Mesothelial cell of epicardium (in vitro differentiated cells): ENCODE measurements around the gene ABL1. TPM values are rescaled to one million over a fixed set of nuclear protein-coding genes. Genes with fewer than 3 reads are reported as not detected.
"Not testable (repeated sequence)": the region's sequence is repeated elsewhere in the genome, so short reads cannot be mapped to it uniquely, and the experiment has no call there.

ENCODE experiments used
- DNase-seq, 2 experiments: peaks; one replicate each; pipeline ENCODE4 v3.0.0; 2021; ENCODE audit warnings: low spot score in 2 of 2; ENCODE audit not compliant: unreplicated experiment in 2 of 2
- H3K27ac Mint-ChIP-seq: 2 replicates; pipeline ENCODE4 v1.8.0; 2021; ENCODE audit warnings: mixed read lengths
- H3K27me3 Mint-ChIP-seq: 2 replicates; pipeline ENCODE4 v1.8.0; 2021; ENCODE audit warnings: low read depth, mixed read lengths
- H3K36me3 Mint-ChIP-seq: 2 replicates; pipeline ENCODE4 v1.8.0; 2021; ENCODE audit warnings: mixed read lengths
- H3K4me1 Mint-ChIP-seq: 2 replicates; pipeline ENCODE4 v1.8.0; 2021; ENCODE audit warnings: mixed read lengths
- H3K4me3 Mint-ChIP-seq: 2 replicates; pipeline ENCODE4 v1.8.0; 2021; ENCODE audit warnings: mild to moderate bottlenecking, moderate library complexity, mixed read lengths
- H3K9me3 Mint-ChIP-seq: 2 replicates; pipeline ENCODE4 v1.8.0; 2021; ENCODE audit warnings: mixed read lengths
- total RNA-seq: library from RNA; stranded (reverse); gene quantifications from 3 replicates; pipeline ENCODE4 v1.2.1, GENCODE V29; 2021
- TF ChIP-seq, protein P1 (sequence below): fragments of 200-600 bp; sonication (generic); IDR thresholded peaks from one replicate; pipeline ENCODE4 v1.5.0; 2021; ENCODE audit warnings: antibody characterized with exemption; ENCODE audit not compliant: unreplicated experiment

Gene ABL1
- total RNA-seq, 1 donor from 2014 or later = 117 TPM

GRCh38 chr9:130905125-130905901 is 70.3 kb downstream of the ABL1 start:
- Mint-ChIP-seq H3K27me3 (peaks cover 3% of the 10 kb centered on the region), H3K27ac (no peak overlapping the region), H3K4me3 (no peak overlapping the region), H3K9me3 (no peaks in the 10 kb centered on the region), H3K4me1 (peaks cover 8% of the 10 kb centered on the region), H3K36me3 (no peaks in the 10 kb centered on the region)
- no peak for DNase-seq
- TF ChIP-seq, protein P1, sequence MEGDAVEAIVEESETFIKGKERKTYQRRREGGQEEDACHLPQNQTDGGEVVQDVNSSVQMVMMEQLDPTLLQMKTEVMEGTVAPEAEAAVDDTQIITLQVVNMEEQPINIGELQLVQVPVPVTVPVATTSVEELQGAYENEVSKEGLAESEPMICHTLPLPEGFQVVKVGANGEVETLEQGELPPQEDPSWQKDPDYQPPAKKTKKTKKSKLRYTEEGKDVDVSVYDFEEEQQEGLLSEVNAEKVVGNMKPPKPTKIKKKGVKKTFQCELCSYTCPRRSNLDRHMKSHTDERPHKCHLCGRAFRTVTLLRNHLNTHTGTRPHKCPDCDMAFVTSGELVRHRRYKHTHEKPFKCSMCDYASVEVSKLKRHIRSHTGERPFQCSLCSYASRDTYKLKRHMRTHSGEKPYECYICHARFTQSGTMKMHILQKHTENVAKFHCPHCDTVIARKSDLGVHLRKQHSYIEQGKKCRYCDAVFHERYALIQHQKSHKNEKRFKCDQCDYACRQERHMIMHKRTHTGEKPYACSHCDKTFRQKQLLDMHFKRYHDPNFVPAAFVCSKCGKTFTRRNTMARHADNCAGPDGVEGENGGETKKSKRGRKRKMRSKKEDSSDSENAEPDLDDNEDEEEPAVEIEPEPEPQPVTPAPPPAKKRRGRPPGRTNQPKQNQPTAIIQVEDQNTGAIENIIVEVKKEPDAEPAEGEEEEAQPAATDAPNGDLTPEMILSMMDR = no peak

GRCh38 chr9:130905902-130906734 is 71.1 kb downstream of the ABL1 start:
- TF ChIP-seq, protein P1 = no peak
- no peak overlapping the region for H3K4me3 Mint-ChIP-seq
- H3K4me1 Mint-ChIP-seq = peaks cover 8% of the 10 kb centered on the region
- H3K36me3 Mint-ChIP-seq = no peaks in the 10 kb centered on the region
- H3K9me3 Mint-ChIP-seq = no peaks in the 10 kb centered on the region
- DNase-seq = no peak
- no peak overlapping the region for H3K27ac Mint-ChIP-seq
- H3K27me3 Mint-ChIP-seq = no peaks in the 10 kb centered on the region

GRCh38 chr9:130906735-130907416 is 71.8 kb downstream of the ABL1 start:
- DNase-seq = no peak
- Mint-ChIP-seq H3K27me3 (no peaks in the 10 kb centered on the region), H3K4me1 (peaks cover 8% of the 10 kb centered on the region), H3K27ac (no peak overlapping the region), H3K36me3 (no peaks in the 10 kb centered on the region), H3K9me3 (no peaks in the 10 kb centered on the region), H3K4me3 (no peak overlapping the region)
- TF ChIP-seq, protein P1 = no peak

DNA sequence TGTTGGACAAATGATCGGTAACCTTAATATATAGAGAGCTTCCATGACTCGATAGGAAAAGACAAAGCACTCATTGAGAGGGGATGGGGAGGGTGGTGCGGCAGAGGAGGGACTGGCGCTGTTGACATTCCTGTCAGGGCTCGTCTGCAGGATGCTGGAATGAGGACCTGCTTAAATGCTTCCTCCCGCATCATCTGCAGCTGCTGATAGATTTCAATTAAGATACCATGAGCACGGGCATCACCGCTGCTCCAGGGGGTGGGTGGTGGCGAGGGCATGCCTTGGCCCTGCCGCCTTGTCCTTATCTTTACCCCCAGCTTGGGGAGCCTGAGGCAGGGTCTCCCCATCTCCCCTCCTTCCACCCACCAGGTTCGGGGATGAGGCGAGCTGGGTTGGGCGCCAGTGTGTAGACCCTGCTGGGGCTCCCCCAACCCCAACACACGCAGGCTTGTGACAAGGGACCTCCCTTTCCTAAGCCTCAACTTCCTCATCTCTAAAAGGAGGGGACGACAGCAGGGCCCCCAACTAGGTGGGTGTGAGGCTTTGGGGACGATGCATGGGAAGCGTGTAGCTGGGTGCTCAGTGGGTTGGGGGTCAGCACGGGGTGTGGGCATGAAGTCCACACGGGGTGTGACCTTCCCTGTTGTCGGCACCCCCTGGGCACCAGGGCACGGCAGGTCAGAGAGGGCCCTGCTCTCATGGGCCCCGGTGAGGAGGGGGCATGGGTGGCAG is 73.3 kb downstream of the ABL1 start:
- TF ChIP-seq, protein P1 = no peak
- Mint-ChIP-seq H3K9me3 (no peaks in the 10 kb centered on the region), H3K27ac (no peak overlapping the region), H3K4me1 (peaks cover 8% of the 10 kb centered on the region), H3K4me3 (no peak overlapping the region), H3K36me3 (no peaks in the 10 kb centered on the region), H3K27me3 (no peaks in the 10 kb centered on the region)
- no peak for DNase-seq

DNA sequence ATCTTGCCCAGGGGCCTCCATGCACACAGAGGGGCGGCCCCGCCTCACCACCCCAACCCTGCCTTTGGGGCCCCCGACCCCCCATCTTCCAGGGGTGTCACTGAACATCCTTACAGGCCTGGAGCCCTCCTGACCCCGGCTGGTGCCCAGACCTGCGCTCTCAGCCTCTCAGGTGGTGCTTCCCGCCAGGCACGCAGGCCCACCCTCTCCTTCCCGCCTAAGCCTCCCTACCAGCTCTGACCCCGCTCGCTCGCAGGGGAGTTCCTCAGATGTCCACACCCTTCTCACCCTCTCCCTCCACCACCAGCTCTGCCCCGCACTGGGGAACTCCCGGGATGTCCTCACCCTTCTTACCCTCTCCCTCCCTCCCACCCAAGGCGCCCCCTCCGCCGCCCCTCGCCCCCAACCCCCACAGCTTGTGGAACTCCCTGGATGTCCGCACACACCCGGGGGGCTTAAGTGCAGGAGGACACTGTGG is 73.9 kb downstream of the ABL1 start:
- H3K9me3 Mint-ChIP-seq = no peaks in the 10 kb centered on the region
- no peaks in the 10 kb centered on the region for H3K27me3 Mint-ChIP-seq
- no peak overlapping the region for H3K4me3 Mint-ChIP-seq
- no peak for DNase-seq
- TF ChIP-seq, protein P1 = no peak
- H3K36me3 Mint-ChIP-seq = no peaks in the 10 kb centered on the region
- H3K27ac Mint-ChIP-seq = no peak overlapping the region
- H3K4me1 Mint-ChIP-seq = peaks cover 8% of the 10 kb centered on the region

DNA sequence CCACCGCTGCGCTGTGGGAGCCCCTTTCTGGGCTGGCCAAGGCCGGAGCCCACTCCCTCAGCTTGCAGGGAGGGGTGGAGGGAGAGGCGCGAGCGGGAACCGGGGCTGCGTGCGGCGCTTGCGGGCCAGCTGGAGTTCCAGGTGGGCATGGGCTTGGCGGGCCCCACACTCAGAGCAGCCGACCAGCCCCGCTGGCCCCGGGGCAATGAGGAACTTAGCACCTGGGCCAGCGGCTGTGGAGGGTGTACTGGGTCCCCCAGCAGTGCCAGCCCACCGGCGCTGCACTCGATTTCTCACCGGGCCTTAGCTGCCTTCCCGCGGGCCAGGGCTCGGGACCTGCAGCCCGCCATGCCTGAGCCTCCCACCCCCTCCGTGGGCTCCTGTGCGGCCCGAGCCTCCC is 75.0 kb downstream of the ABL1 start:
- not testable (repeated sequence) for H3K36me3 Mint-ChIP-seq, DNase-seq, H3K4me1 Mint-ChIP-seq, H3K27me3 Mint-ChIP-seq, H3K4me3 Mint-ChIP-seq, H3K9me3 Mint-ChIP-seq, H3K27ac Mint-ChIP-seq

GRCh38 chr9:130910670-130911069 is 75.6 kb downstream of the ABL1 start:
- H3K27ac Mint-ChIP-seq, H3K4me3 Mint-ChIP-seq, H3K36me3 Mint-ChIP-seq, H3K9me3 Mint-ChIP-seq, H3K4me1 Mint-ChIP-seq, H3K27me3 Mint-ChIP-seq, DNase-seq: not testable (repeated sequence)
